ENCODE results near the gene ITPKB. TPM values are rescaled to one million over a fixed set of nuclear protein-coding genes. Genes with fewer than 3 reads are reported as not detected.
A peak's percentile ranks its signal among the peaks of the same experiment; 100 is the strongest.

The ITPKB gene
- total RNA-seq, 1 experiment from 2014 or later: 9.5 TPM

GRCh38 chr1:226606311-226607267 is 132.5 kb downstream of the ITPKB start:
- CTCF ChIA-PET: interaction anchor here (0.7 to 4.1 kb wide), 11 partner anchors 9 to 302 kb away, joined by 3 to 23 read pairs (median 3); partner anchors contain the start of gene STUM
- no TSS peak for BruUV-seq (replicated peaks)
- no peak for TF ChIP-seq CTCF (IDR thresholded peaks at IDR 0.05; ENCODE audit: unreplicated experiment)
- no peak overlapping the region for H3K4me3 Mint-ChIP-seq (ENCODE audit: unreplicated experiment)
- POLR2A ChIA-PET: interaction anchor here (0.6 to 1.0 kb wide), 2 partner anchors 20 to 53 kb away, joined by 3 read pairs; no protein-coding TSS in a partner anchor
- H3K36me3 Mint-ChIP-seq (ENCODE audit: insufficient read depth, unreplicated experiment): no peaks in the 10 kb centered on the region
- intact Hi-C loops (cut with micrococcal nuclease): no loop called here
- peaks cover 25% of the 10 kb centered on the region for H3K4me1 Mint-ChIP-seq (ENCODE audit: insufficient read depth, unreplicated experiment)
- no peak overlapping the region for H3K27ac Mint-ChIP-seq (ENCODE audit: low read depth, unreplicated experiment)
- DNase-seq (ENCODE audit: unreplicated experiment): peak; percentile 32
- H3K9me3 Mint-ChIP-seq (ENCODE audit: unreplicated experiment): no peaks in the 10 kb centered on the region
- H3K27me3 Mint-ChIP-seq (ENCODE audit: insufficient read depth, unreplicated experiment): no peaks in the 10 kb centered on the region

- POLR2A ChIA-PET: interaction anchor here (0.6 to 1.0 kb wide), 2 partner anchors 21 to 48 kb away, joined by 3 read pairs; no protein-coding TSS in a partner anchor
- no peak for DNase-seq (ENCODE audit: unreplicated experiment)
- BruUV-seq (replicated peaks): no TSS peak
- H3K4me1 Mint-ChIP-seq (ENCODE audit: insufficient read depth, unreplicated experiment): peaks cover 36% of the 10 kb centered on the region
- CTCF ChIA-PET: interaction anchor here (0.6 to 4.1 kb wide), 6 partner anchors 8 to 408 kb away, joined by 3 to 23 read pairs (median 10); partner anchors contain the start of gene STUM
- H3K9me3 Mint-ChIP-seq (ENCODE audit: unreplicated experiment): no peaks in the 10 kb centered on the region
- intact Hi-C loops (cut with micrococcal nuclease): no loop called here
- H3K36me3 Mint-ChIP-seq (ENCODE audit: insufficient read depth, unreplicated experiment): no peaks in the 10 kb centered on the region
- peak overlapping the region; percentile 38 for H3K4me3 Mint-ChIP-seq (ENCODE audit: unreplicated experiment)
- no peaks in the 10 kb centered on the region for H3K27me3 Mint-ChIP-seq (ENCODE audit: insufficient read depth, unreplicated experiment)
- H3K27ac Mint-ChIP-seq (ENCODE audit: low read depth, unreplicated experiment): no peak overlapping the region
- no peak for TF ChIP-seq CTCF (IDR thresholded peaks at IDR 0.05; ENCODE audit: unreplicated experiment)
Observed at GRCh38 chr1:226605318-226605950, 133.6 kb downstream of the ITPKB start.

GRCh38 chr1:226604560-226605317 is 134.3 kb downstream of the ITPKB start:
- H3K36me3 Mint-ChIP-seq (ENCODE audit: insufficient read depth, unreplicated experiment): no peaks in the 10 kb centered on the region
- H3K27ac Mint-ChIP-seq (ENCODE audit: low read depth, unreplicated experiment): peak overlapping the region; percentile 97
- no peaks in the 10 kb centered on the region for H3K27me3 Mint-ChIP-seq (ENCODE audit: insufficient read depth, unreplicated experiment)
- H3K4me3 Mint-ChIP-seq (ENCODE audit: unreplicated experiment): no peak overlapping the region
- TF ChIP-seq CTCF (IDR thresholded peaks at IDR 0.05; ENCODE audit: unreplicated experiment): no peak
- H3K4me1 Mint-ChIP-seq (ENCODE audit: insufficient read depth, unreplicated experiment): peaks cover 36% of the 10 kb centered on the region
- CTCF ChIA-PET: interaction anchor here (0.6 to 3.4 kb wide), 7 partner anchors 8 to 407 kb away, joined by 3 to 20 read pairs (median 4); partner anchors contain the start of gene PARP1
- POLR2A ChIA-PET: interaction anchor here (0.7 to 2.6 kb wide), 4 partner anchors 9 to 868 kb away, joined by 3 to 13 read pairs (median 6); no protein-coding TSS in a partner anchor
- H3K9me3 Mint-ChIP-seq (ENCODE audit: unreplicated experiment): no peaks in the 10 kb centered on the region
- no TSS peak for BruUV-seq (replicated peaks)
- DNase-seq (ENCODE audit: unreplicated experiment): no peak
- intact Hi-C loops (cut with micrococcal nuclease): no loop called here

All from MCF 10A (cell line).